HG02970 (cell line): Measurements from ENCODE around the gene PHACTR3.

Source experiments
- ATAC-seq: cut with Tn5 transposase; IDR thresholded peaks from one replicate; pipeline ENCODE4 v1.9.1; 2021; ENCODE audit warnings: mild to moderate bottlenecking, moderate library complexity, moderate number of reproducible peaks; ENCODE audit not compliant: unreplicated experiment, low FRiP score

Gene PHACTR3

GRCh38 chr20:59806578-59806975, 202.2 kb downstream of the PHACTR3 start:
- no peak for ATAC-seq

- no peak for ATAC-seq
Observed at GRCh38 chr20:59807909-59808728, 203.8 kb downstream of the PHACTR3 start.

- ATAC-seq, result no peak
Observed at GRCh38 chr20:59808729-59809381, 204.5 kb downstream of the PHACTR3 start.

GRCh38 chr20:59809630-59810448, 205.5 kb downstream of the PHACTR3 start:
- ATAC-seq, result no peak

GRCh38 chr20:59810449-59811187, 206.3 kb downstream of the PHACTR3 start:
- ATAC-seq, result no peak

- ATAC-seq, result no peak
Observed at GRCh38 chr20:59811681-59812171, 207.4 kb downstream of the PHACTR3 start.

- ATAC-seq, result no peak
Observed at GRCh38 chr20:59812286-59813125, 208.2 kb downstream of the PHACTR3 start.

GRCh38 chr20:59813126-59813947, 209.0 kb downstream of the PHACTR3 start:
- no peak for ATAC-seq

- no peak for ATAC-seq
Observed at GRCh38 chr20:59813948-59814839, 209.9 kb downstream of the PHACTR3 start.

GRCh38 chr20:59814840-59815340, 210.6 kb downstream of the PHACTR3 start:
- ATAC-seq, result no peak

- ATAC-seq, result no peak
Observed at GRCh38 chr20:59816146-59816738, 211.9 kb downstream of the PHACTR3 start.

GRCh38 chr20:59817406-59817805, 213.1 kb downstream of the PHACTR3 start:
- ATAC-seq, result no peak

GRCh38 chr20:59817846-59818615, 213.7 kb downstream of the PHACTR3 start:
- ATAC-seq, result no peak

- no peak for ATAC-seq
Observed at GRCh38 chr20:59818911-59819310, 214.6 kb downstream of the PHACTR3 start.

- ATAC-seq, result no peak
Observed at GRCh38 chr20:59819496-59820203, 215.3 kb downstream of the PHACTR3 start.
